SKM-1 (cell line): ENCODE data around the gene PIP5K1A.

Experiments used
- DNase-seq: peaks from one replicate; lab custom pipeline; 2025; ENCODE audit not compliant: unreplicated experiment; lab: John Stamatoyannopoulos, UW

The PIP5K1A gene

GRCh38 chr1:151288502-151288901 is 90.2 kb downstream of the PIP5K1A start:
- no peak for DNase-seq

DNA sequence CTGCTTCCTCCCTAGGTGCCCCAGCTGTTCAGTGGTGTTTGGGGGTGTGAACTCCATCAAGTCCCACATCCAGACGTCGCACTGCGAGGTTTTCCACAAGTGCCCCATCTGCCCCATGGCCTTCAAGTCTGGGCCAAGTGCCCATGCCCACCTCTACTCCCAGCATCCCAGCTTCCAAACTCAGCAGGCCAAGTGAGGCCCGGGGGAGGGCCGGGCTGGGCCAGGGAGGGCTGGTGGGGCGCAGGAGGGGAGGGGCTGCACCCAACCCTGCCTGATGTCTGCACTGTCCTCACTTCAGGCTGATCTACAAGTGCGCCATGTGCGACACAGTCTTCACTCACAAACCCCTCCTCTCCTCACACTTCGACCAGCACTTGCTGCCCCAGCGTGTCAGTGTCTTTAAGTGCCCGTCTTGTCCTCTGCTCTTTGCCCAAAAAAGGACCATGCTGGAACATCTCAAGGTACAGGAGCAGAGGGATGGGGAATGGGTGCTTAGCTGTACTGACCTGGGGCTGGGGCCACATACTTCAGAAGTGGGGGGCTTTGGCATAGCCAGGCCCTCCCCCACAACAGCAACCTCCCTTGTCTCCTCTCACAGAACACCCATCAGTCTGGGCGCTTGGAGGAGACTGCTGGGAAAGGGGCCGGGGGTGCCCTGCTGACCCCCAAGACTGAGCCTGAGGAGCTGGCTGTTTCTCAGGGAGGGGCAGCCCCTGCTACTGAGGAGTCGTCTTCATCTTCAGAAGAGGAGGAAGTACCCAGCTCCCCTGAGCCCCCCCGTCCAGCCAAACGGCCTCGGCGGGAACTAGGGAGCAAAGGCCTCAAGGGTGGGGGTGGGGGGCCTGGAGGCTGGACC is 91.0 kb downstream of the PIP5K1A start:
- no peak for DNase-seq

DNA sequence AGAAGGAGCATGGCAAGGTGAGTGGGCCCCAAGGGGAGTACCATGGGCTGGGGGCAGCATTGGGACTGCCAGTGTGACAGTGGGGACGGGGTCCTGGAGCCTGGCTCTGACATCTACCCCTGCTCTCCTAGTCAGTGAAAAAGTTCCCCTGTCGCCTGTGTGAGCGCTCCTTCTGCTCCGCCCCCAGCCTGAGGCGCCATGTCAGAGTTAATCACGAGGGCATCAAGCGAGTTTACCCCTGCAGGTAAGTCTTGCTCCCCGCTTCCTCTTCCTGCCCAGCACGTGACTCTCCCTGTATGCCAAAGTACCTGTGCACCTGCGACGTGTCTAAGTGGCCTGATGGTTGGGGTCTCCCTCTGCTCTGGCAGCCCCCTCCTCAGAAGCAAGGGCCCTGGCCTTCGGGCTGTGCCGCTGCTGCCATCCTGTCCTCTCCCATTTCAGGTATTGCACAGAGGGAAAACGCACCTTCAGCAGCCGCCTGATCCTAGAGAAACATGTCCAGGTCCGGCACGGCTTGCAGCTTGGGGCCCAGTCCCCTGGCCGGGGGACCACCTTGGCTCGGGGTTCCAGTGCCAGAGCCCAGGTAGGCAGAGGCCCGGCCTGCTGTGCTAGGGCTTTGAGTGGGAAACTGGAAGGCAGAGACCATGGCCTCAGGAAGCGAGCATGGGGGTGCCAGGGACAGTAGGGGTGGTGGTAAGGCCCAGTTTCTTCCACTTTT is 91.8 kb downstream of the PIP5K1A start:
- no peak for DNase-seq

DNA sequence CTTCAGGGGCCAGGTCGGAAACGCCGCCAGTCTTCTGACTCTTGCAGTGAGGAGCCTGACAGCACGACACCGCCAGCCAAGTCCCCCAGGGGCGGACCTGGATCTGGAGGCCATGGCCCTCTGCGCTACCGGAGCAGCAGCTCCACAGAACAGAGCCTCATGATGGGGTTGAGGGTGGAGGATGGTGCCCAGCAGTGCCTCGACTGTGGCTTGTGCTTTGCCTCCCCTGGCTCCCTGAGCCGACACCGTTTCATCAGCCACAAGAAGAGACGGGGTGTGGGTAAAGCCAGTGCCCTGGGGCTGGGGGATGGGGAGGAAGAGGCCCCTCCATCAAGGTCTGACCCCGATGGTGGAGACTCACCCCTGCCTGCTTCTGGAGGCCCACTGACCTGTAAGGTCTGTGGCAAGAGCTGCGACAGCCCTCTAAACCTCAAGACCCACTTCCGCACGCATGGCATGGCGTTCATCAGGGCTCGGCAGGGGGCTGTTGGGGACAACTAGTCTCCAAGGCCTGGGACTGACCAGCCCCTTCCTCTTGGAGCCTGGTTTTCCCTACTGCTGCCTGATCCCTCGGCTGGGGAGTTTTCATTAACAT is 92.5 kb downstream of the PIP5K1A start:
- no peak for DNase-seq

GRCh38 chr1:151292207-151293030 is 94.1 kb downstream of the PIP5K1A start:
- DNase-seq = no peak

GRCh38 chr1:151293093-151293492 is 94.7 kb downstream of the PIP5K1A start:
- DNase-seq = no peak

- DNase-seq = no peak
These were observed 96.5 kb downstream of the PIP5K1A start for GRCh38 chr1:151294742-151295462.
